Measurements from ENCODE around the gene AUH. TPM values are rescaled to one million over a fixed set of nuclear protein-coding genes. Genes with fewer than 3 reads are reported as not detected.

AUH gene
- total and polyA plus RNA-seq, 4 experiments from 2014 or later = 9.9 to 25.2 (median 20.7) TPM

DNA sequence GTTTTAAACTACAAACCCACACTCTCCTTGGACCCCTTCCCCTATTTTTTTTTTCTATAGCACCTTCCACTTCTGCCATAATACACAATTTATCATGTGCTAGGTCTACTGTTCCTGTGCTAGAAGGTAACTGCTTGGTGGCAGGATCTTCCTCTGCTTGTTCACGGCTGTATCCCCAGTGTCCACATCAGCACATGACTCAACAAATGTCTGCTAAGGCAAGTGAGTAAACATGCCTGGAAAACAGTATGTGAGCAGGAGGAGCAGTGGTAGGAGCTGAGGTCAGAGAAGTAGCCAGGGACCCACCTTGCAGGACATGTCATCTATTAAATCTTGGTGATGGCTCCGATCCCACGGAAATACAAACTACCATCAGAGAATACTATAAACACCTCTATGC, 79.4 kb downstream of the AUH start:
- no peaks in the 10 kb centered on the region for H3K4me1 ChIP-seq (ENCODE audit: insufficient read depth, low read length)
- H3K4me3 ChIP-seq (ENCODE audit: low read length in 2 of 2) = no peak overlapping the region
- H3K27me3 Mint-ChIP-seq = no peaks in the 10 kb centered on the region
- peaks cover 0 to 2% (median 0%) of the 10 kb centered on the region in 8 donors for H3K9me3 Mint-ChIP-seq
- peaks cover 7 to 48% of the 10 kb centered on the region in 2 donors for H3K36me3 Mint-ChIP-seq
- no peak overlapping the region for H3K4me3 Mint-ChIP-seq
- H3K36me3 ChIP-seq (ENCODE audit: insufficient read depth, low read length) = no peaks in the 10 kb centered on the region
- no peak for DNase-seq
- H3K4me1 Mint-ChIP-seq = peaks cover 0 to 1% (median 0%) of the 10 kb centered on the region in 4 donors
- POLR2A ChIA-PET (ENCODE audit: partially characterized antibody) = no interaction called here
- no peak overlapping the region for H3K27ac ChIP-seq (ENCODE audit: low read depth, low read length)
- intact Hi-C loops (cut with micrococcal nuclease) = no loop called here
- H3K27ac Mint-ChIP-seq = no peak overlapping the region
- no peaks in the 10 kb centered on the region for H3K27me3 ChIP-seq (ENCODE audit: insufficient read depth, low read length)
- H3K9me3 ChIP-seq (ENCODE audit: control insufficient read depth in 1 of 2, low read length in 2 of 2) = no peaks in the 10 kb centered on the region
- CTCF ChIA-PET (ENCODE audit: partially characterized antibody) = no interaction called here

DNA sequence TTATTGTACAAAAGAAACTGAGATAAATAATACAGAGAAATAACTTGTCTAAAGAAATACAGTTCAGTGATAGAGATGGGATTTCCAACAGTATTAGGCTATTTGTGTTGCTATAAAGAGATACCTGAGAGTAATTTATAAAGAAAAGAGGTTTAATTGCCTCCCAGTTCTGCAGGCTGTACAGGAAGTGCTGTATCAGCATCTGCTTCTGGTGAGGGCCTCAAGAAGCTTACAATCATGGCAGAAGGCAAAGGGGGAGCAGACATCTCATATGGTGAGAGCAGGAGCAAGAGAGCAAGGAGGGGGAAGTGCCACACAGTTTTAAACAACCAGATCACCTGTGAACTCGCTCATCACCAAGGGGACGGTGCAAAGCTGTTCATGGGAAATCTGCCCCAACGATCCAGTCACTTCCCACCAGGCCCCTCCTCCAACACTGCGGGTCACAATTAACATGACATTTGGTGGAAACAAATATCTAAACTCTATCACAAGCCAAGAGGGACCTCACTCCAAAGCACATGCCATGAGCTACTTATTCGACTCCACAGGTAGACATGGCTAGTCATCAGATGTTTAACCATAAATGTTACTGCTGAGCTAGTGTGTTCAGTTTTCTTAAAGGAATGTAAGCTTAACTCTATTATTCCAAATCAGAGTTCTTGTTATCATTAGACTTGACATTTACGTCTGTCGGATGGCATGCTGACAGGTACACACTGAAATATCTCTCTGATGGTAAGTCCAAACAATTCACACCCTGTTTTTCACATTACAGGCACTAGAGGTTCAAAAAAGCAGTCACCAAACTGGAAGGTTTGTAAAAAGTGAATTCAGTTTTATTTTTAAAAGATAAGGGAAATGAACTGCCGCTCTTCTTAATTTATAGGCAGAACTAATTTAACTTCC, 82.2 kb downstream of the AUH start:
- Mint-ChIP-seq H3K4me3 (no peak overlapping the region), H3K9me3 (peaks cover 0 to 2% (median 0%) of the 10 kb centered on the region in 8 donors), H3K36me3 (peaks cover 8 to 38% of the 10 kb centered on the region in 2 donors), H3K4me1 (peaks cover 0 to 1% (median under 1%) of the 10 kb centered on the region in 4 donors), H3K27ac (no peak overlapping the region), H3K27me3 (no peaks in the 10 kb centered on the region)
- Histone ChIP-seq H3K9me3 (ENCODE audit: control insufficient read depth in 1 of 2, low read length in 2 of 2) (no peaks in the 10 kb centered on the region), H3K36me3 (ENCODE audit: insufficient read depth, low read length) (no peaks in the 10 kb centered on the region), H3K27ac (ENCODE audit: low read depth, low read length) (no peak overlapping the region), H3K4me3 (ENCODE audit: low read length in 2 of 2) (no peak overlapping the region), H3K27me3 (ENCODE audit: insufficient read depth, low read length) (no peaks in the 10 kb centered on the region), H3K4me1 (ENCODE audit: insufficient read depth, low read length) (no peaks in the 10 kb centered on the region)
- CTCF ChIA-PET (ENCODE audit: partially characterized antibody) = no interaction called here
- no peak for DNase-seq
- POLR2A ChIA-PET (ENCODE audit: partially characterized antibody) = no interaction called here
- intact Hi-C loops (cut with micrococcal nuclease) = no loop called here

DNA sequence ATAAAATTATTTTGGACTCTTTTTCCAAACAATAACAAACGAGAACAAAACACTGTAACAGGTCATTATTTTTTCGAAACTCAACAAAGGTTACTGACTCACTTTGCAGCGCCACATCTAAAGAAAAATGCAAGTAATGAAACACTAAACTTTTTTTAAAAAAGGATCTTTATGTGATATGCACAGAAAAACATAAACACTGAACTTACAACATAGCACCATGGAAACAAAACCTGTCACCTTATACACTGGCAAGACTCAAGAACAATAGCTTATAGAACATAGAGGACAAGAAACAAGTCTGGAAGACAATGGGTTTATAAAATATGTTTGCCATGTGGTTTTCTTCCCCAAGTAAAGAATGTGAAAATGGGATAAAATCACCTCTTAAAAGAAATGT, 85.2 kb downstream of the AUH start:
- Mint-ChIP-seq H3K36me3 (peaks cover 6 to 23% of the 10 kb centered on the region in 2 donors), H3K9me3 (peaks cover 0 to 1% (median 0%) of the 10 kb centered on the region in 8 donors), H3K4me1 (peaks cover 0 to 1% (median under 1%) of the 10 kb centered on the region in 4 donors), H3K4me3 (no peak overlapping the region), H3K27ac (no peak overlapping the region), H3K27me3 (no peaks in the 10 kb centered on the region)
- Histone ChIP-seq H3K27me3 (ENCODE audit: insufficient read depth, low read length) (no peaks in the 10 kb centered on the region), H3K9me3 (ENCODE audit: control insufficient read depth in 1 of 2, low read length in 2 of 2) (no peaks in the 10 kb centered on the region), H3K4me3 (ENCODE audit: low read length in 2 of 2) (no peak overlapping the region), H3K4me1 (ENCODE audit: insufficient read depth, low read length) (no peaks in the 10 kb centered on the region), H3K27ac (ENCODE audit: low read depth, low read length) (no peak overlapping the region), H3K36me3 (ENCODE audit: insufficient read depth, low read length) (no peaks in the 10 kb centered on the region)
- DNase-seq = no peak
- POLR2A ChIA-PET (ENCODE audit: partially characterized antibody) = no interaction called here
- intact Hi-C loops (cut with micrococcal nuclease) = no loop called here
- CTCF ChIA-PET (ENCODE audit: partially characterized antibody) = no interaction called here

DNA sequence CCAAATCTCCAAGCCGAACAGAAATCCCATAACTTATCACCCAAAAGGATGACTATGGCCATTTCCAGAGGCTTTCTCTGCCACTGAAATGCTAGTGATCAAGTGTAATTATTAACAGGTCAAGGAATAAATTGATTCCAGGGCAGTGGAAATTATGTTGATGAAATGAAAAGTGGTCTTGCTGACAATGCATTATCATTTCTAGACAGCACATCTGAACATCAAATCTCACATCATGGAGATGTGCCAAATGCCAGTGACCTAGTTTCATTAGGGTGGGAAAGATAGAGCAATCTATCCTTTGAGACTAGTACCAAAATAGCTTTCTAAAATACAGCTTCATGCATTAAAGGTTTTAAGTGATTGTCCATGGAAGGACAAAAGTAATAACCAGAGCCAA, 86.1 kb downstream of the AUH start:
- H3K9me3 ChIP-seq (ENCODE audit: control insufficient read depth in 1 of 2, low read length in 2 of 2) = no peaks in the 10 kb centered on the region
- H3K27me3 ChIP-seq (ENCODE audit: insufficient read depth, low read length) = no peaks in the 10 kb centered on the region
- no peaks in the 10 kb centered on the region for H3K36me3 ChIP-seq (ENCODE audit: insufficient read depth, low read length)
- intact Hi-C loops (cut with micrococcal nuclease) = no loop called here
- H3K36me3 Mint-ChIP-seq = peaks cover 6 to 14% of the 10 kb centered on the region in 2 donors
- H3K4me3 ChIP-seq (ENCODE audit: low read length in 2 of 2) = no peak overlapping the region
- H3K4me3 Mint-ChIP-seq = no peak overlapping the region
- DNase-seq = no peak
- H3K27ac Mint-ChIP-seq = no peak overlapping the region
- H3K27ac ChIP-seq (ENCODE audit: low read depth, low read length) = no peak overlapping the region
- ChIA-PET POLR2A (ENCODE audit: partially characterized antibody) (no interaction called here), CTCF (ENCODE audit: partially characterized antibody) (no interaction called here)
- peaks cover 0 to 1% (median 0%) of the 10 kb centered on the region in 8 donors for H3K9me3 Mint-ChIP-seq
- H3K4me1 Mint-ChIP-seq = peaks cover 0 to 1% (median under 1%) of the 10 kb centered on the region in 4 donors
- no peaks in the 10 kb centered on the region for H3K4me1 ChIP-seq (ENCODE audit: insufficient read depth, low read length)
- H3K27me3 Mint-ChIP-seq = no peaks in the 10 kb centered on the region

DNA sequence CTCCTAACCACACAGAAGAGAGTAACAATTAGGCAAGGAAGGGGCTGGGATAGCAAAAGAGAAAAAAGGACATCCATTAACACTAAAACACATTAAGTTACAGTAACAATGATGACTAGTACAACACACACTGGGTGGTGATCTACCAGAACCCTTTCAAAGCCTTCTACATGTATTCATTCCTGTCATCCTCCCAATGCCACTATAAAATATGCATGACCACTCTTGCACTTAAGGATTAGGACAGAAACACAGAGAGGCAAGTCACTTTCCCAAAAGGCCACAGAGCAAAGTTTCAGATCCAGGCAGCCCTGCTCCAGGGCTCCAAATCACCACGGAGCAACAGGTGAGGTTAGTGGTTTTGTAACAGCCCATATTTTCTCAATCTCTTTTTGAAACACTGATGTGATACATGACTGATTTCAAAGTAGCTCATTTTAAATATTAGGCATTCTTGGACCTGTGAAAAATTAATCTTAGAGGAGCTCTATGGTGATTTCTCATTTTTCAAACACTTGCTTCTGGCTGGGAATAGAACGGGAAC, 86.7 kb downstream of the AUH start:
- ChIA-PET CTCF (ENCODE audit: partially characterized antibody) (no interaction called here), POLR2A (ENCODE audit: partially characterized antibody) (no interaction called here)
- peak overlapping the region in 1 of 7 donors; percentile 10 for H3K27ac Mint-ChIP-seq

DNA sequence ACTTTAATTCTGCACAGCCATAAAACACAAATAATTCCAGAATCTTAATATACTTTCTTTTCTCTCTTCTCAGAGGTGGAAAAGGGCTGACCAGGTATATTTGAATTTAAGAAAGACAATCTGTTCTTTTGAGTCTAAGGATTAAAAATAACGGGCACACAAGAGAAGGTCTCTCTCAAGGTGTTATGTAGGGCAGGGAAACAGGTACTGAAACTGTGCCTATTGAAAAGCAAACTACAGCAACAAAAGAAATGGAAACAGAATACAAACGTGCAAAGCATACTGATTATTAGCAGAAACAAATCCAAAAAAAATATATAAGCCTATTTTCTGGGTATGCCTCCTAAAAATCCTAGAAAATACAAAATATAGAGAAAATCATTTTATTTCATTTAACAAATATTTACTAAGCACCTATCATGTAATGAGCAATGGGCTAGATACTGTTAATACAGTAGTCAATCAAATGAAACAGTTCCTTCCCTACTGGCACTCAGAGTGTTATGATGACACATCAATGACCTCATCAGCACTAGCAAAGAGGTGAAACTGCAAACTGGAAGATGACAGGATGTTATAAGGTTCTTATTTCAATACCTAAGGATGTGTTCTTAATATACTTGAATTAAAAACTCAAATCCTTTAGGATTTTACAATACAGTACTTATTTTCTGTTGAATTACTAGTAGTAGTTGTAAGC, 87.7 kb downstream of the AUH start:
- no peaks in the 10 kb centered on the region for H3K9me3 ChIP-seq (ENCODE audit: control insufficient read depth in 1 of 2, low read length in 2 of 2)
- Mint-ChIP-seq H3K27me3 (no peaks in the 10 kb centered on the region), H3K36me3 (peaks cover 4 to 6% of the 10 kb centered on the region in 2 donors), H3K27ac (no peak overlapping the region), H3K4me1 (peaks cover 0 to 1% (median 0%) of the 10 kb centered on the region in 4 donors), H3K9me3 (no peaks in the 10 kb centered on the region), H3K4me3 (no peak overlapping the region)
- H3K4me3 ChIP-seq (ENCODE audit: low read length in 2 of 2) = no peak overlapping the region
- DNase-seq = no peak
- H3K4me1 ChIP-seq (ENCODE audit: insufficient read depth, low read length) = no peaks in the 10 kb centered on the region
- intact Hi-C loops (cut with micrococcal nuclease) = no loop called here
- CTCF ChIA-PET (ENCODE audit: partially characterized antibody) = no interaction called here
- POLR2A ChIA-PET (ENCODE audit: partially characterized antibody) = no interaction called here
- H3K27me3 ChIP-seq (ENCODE audit: insufficient read depth, low read length) = no peaks in the 10 kb centered on the region
- H3K27ac ChIP-seq (ENCODE audit: low read depth, low read length) = no peak overlapping the region
- no peaks in the 10 kb centered on the region for H3K36me3 ChIP-seq (ENCODE audit: insufficient read depth, low read length)

More for the DNA sequence above, 86.7 kb downstream of the AUH start:
- no peaks in the 10 kb centered on the region for H3K27me3 ChIP-seq (ENCODE audit: insufficient read depth, low read length)
- Mint-ChIP-seq H3K9me3 (peaks cover 0 to 1% (median 0%) of the 10 kb centered on the region in 8 donors), H3K36me3 (peaks cover 6 to 10% of the 10 kb centered on the region in 2 donors), H3K4me3 (no peak overlapping the region), H3K27me3 (no peaks in the 10 kb centered on the region), H3K4me1 (peaks cover 0 to 1% (median under 1%) of the 10 kb centered on the region in 4 donors)
- no peaks in the 10 kb centered on the region for H3K36me3 ChIP-seq (ENCODE audit: insufficient read depth, low read length)
- no peak overlapping the region for H3K27ac ChIP-seq (ENCODE audit: low read depth, low read length)
- H3K4me1 ChIP-seq (ENCODE audit: insufficient read depth, low read length) = no peaks in the 10 kb centered on the region
- intact Hi-C loops (cut with micrococcal nuclease) = no loop called here
- DNase-seq = no peak
- no peak overlapping the region for H3K4me3 ChIP-seq (ENCODE audit: low read length in 2 of 2)
- no peaks in the 10 kb centered on the region for H3K9me3 ChIP-seq (ENCODE audit: control insufficient read depth in 1 of 2, low read length in 2 of 2)

DNA sequence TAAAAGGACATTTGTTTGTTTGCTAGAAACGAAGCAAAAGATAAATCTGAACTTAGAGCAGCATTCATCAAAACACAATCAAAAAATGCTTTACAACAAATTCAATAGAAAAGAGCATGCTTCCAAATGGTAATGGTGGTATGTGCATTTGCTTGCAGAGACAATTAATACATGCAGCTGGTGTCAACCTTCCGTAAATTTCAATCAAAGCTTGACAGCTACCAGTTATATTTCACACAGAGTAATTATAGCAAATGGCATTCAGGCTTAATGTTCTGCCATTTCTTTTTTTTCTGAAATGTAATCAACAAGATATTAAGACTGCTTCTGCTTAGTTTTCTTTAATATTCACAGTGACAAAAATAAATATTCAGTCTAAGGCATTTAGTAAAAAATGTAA, 90.6 kb downstream of the AUH start:
- ChIA-PET CTCF (ENCODE audit: partially characterized antibody) (no interaction called here), POLR2A (ENCODE audit: partially characterized antibody) (no interaction called here)
- H3K4me3 ChIP-seq (ENCODE audit: low read length in 2 of 2) = no peak overlapping the region
- Mint-ChIP-seq H3K27me3 (no peaks in the 10 kb centered on the region), H3K36me3 (peaks cover 8 to 14% of the 10 kb centered on the region in 2 donors), H3K4me3 (no peak overlapping the region), H3K27ac (no peak overlapping the region), H3K9me3 (no peaks in the 10 kb centered on the region), H3K4me1 (peaks cover 0 to 1% (median 0%) of the 10 kb centered on the region in 4 donors)
- H3K27me3 ChIP-seq (ENCODE audit: insufficient read depth, low read length) = no peaks in the 10 kb centered on the region
- H3K4me1 ChIP-seq (ENCODE audit: insufficient read depth, low read length) = no peaks in the 10 kb centered on the region
- intact Hi-C loops (cut with micrococcal nuclease) = no loop called here
- no peaks in the 10 kb centered on the region for H3K36me3 ChIP-seq (ENCODE audit: insufficient read depth, low read length)
- DNase-seq = no peak
- H3K9me3 ChIP-seq (ENCODE audit: control insufficient read depth in 1 of 2, low read length in 2 of 2) = no peaks in the 10 kb centered on the region
- H3K27ac ChIP-seq (ENCODE audit: low read depth, low read length) = no peak overlapping the region

Data from CD4-positive, alpha-beta memory T cell (primary cell).